Adrenal gland (tissue), 12 donors: ENCODE results near the gene RNF180. TPM values are rescaled to one million over a fixed set of nuclear protein-coding genes. Genes with fewer than 3 reads are reported as not detected.
A peak's percentile ranks its signal among the peaks of the same experiment; 100 is the strongest.

Experiments used
- DNase-seq, 7 donors: peaks; one replicate each; pipeline ENCODE4 v3.0.0-alpha.2; 2019 to 2020
- H3K27ac ChIP-seq, 5 donors: fragments of 200-600 bp; sonication (generic) in 4 of 5; 1 replicate in 3 of 5; 2 replicates in 2 of 5; pipeline versions ENCODE4 v1.5.1 to v1.8.0; 2016 to 2020; ENCODE audit warnings: mild to moderate bottlenecking in 1 of 5
- H3K27me3 ChIP-seq: fragments of 200-600 bp; 2 replicates; pipeline ENCODE4 v1.8.0; 2021
- H3K36me3 ChIP-seq, 2 donors: fragments of 200-600 bp; replicated peaks in 1 of 2; 1 replicate in 1 of 2; 2 replicates in 1 of 2; pipeline versions ENCODE4 v1.5.1 to v1.8.0; 2018 to 2022
- H3K4me1 ChIP-seq, 2 donors: fragments of 200-600 bp; replicated peaks in 1 of 2; 1 replicate in 1 of 2; 2 replicates in 1 of 2; pipeline versions ENCODE4 v1.5.1 to v1.8.0; 2018 to 2021
- H3K4me3 ChIP-seq, 4 donors: fragments of 200-600 bp; sonication (generic) in 3 of 4; one replicate each; pipeline ENCODE4 v1.5.1; 2016 to 2018
- H3K9me3 ChIP-seq, 3 donors: fragments of 200-600 bp; sonication (generic) in 1 of 3; replicated peaks in 1 of 3; 1 replicate in 2 of 3; 2 replicates in 1 of 3; pipeline versions ENCODE4 v1.5.1 to v1.8.0; 2016 to 2021
- CTCF ChIP-seq, 6 experiments: fragments of 450-650 bp in 4 of 6; fragments of 200-600 bp in 2 of 6; sonication (generic) in 1 of 6; IDR thresholded peaks; 1 replicate in 5 of 6; 2 replicates in 1 of 6; pipeline versions ENCODE4 v1.5.1 to v1.8.0; 2016 to 2021; ENCODE audit warnings: antibody characterized with exemption in 6 of 6, mild to moderate bottlenecking in 2 of 6, moderate library complexity in 1 of 6
- POLR2A ChIP-seq, 2 donors: fragments of 450-650 bp; IDR thresholded peaks; one replicate each; pipeline ENCODE4 v1.6.1; 2017; ENCODE audit warnings: antibody characterized with exemption in 2 of 2, mild to moderate bottlenecking in 2 of 2, moderate library complexity in 1 of 2
- WGBS, 4 donors: extraction: QIAGEN DNeasy Blood & Tissue Kit in 2 of 4; methylation state at CpG; one replicate each; pipeline versions ENCODE4 v1.1.5 to v1.1.7; 2013 to 2017; 5-methylcytosine and 5-hydroxymethylcytosine counted together
- intact Hi-C, 2 donors: fragments of 100-400 bp; cut with DNase I; formaldehyde crosslinking; loops; one replicate each; pipeline versions ENCODE4 v1.14.1 to v1.15.0; 2022 to 2023
- polyA plus RNA-seq, 3 donors: library from polyadenylated mRNA; stranded (reverse); fragments of 200-250 nt in 2 of 3; fragments of 350-450 nt in 1 of 3; fragmentation: Illumina TruSeq in 1 of 3; extraction: RNeasy Lipid Tissue Mini Kit (QIAGEN cat#74804) in 1 of 3; gene quantifications; one replicate each; pipeline ENCODE4 v1.2.3, GENCODE V29; 2013 to 2014
- total RNA-seq, 9 donors: library from RNA; depleted of rRNA in 4 of 9; stranded (reverse); fragments of >200 nt in 4 of 9; fragments of 120-200 nt in 1 of 9; fragmentation: NEBNext Ultra II Directional in 1 of 9; extraction: Animal tissue kit (Norgen Biotek cat#: 25700) in 1 of 9; gene quantifications; one replicate each; pipeline versions ENCODE4 v1.1.0 to v1.2.4, GENCODE V29; 2013 to 2023
- donor health status: healthy with polysubstance abuse.
- donor health status: Bipolar disorder and iron deficiency.
- donor health status: DM: yes; HTN: yes; CAD: no.
- donor health status: DM: no; HTN: no; CAD: no.
- donor health status: DM: no; HTN: no; CAD: no.
- donor health status: DM: yes; HTN: yes; CAD: no.

Gene RNF180
- total and polyA plus RNA-seq, 12 donors = 1.5 to 21.7 (median 9.2) TPM

- intact Hi-C loops = no loop called here
- TF ChIP-seq POLR2A (IDR thresholded peaks at IDR 0.05) (no peak), CTCF (IDR thresholded peaks at IDR 0.05) (no peak)
- no peaks in the 10 kb centered on the region for H3K4me1 ChIP-seq
Observed at GRCh38 chr5:64301566-64301965, 135.9 kb downstream of the RNF180 start.

GRCh38 chr5:64308135-64308534 lies 142.5 kb downstream of the RNF180 start:
- H3K9me3 ChIP-seq = no peaks in the 10 kb centered on the region
- DNase-seq = no peak
- 58 to 65% (median 60%) methylated on average over 1 of the region's 1 CpG for WGBS, 4 donors
- no peaks in the 10 kb centered on the region for H3K36me3 ChIP-seq
- TF ChIP-seq POLR2A (IDR thresholded peaks at IDR 0.05) (no peak), CTCF (IDR thresholded peaks at IDR 0.05) (no peak)
- intact Hi-C loops = no loop called here
- H3K27ac ChIP-seq = no peak overlapping the region
- H3K27me3 ChIP-seq = no peaks in the 10 kb centered on the region
- H3K4me1 ChIP-seq = no peaks in the 10 kb centered on the region
- no peak overlapping the region for H3K4me3 ChIP-seq

More at GRCh38 chr5:64301566-64301965, 135.9 kb downstream of the RNF180 start:
- no peaks in the 10 kb centered on the region for H3K9me3 ChIP-seq
- no peak for DNase-seq
- H3K36me3 ChIP-seq = no peaks in the 10 kb centered on the region
- no peaks in the 10 kb centered on the region for H3K27me3 ChIP-seq
- no peak overlapping the region for H3K27ac ChIP-seq
- H3K4me3 ChIP-seq = no peak overlapping the region

GRCh38 chr5:64312491-64312890 lies 146.8 kb downstream of the RNF180 start:
- no peaks in the 10 kb centered on the region for H3K27me3 ChIP-seq
- no peak for DNase-seq
- intact Hi-C loops = no loop called here
- no peak overlapping the region for H3K27ac ChIP-seq
- H3K9me3 ChIP-seq = no peaks in the 10 kb centered on the region
- no peaks in the 10 kb centered on the region for H3K36me3 ChIP-seq
- 82 to 87% (median 85%) methylated on average over 4 of the region's 4 CpGs for WGBS, 4 donors
- H3K4me3 ChIP-seq = no peak overlapping the region
- H3K4me1 ChIP-seq = peaks cover 0 to 3% of the 10 kb centered on the region in 2 donors
- TF ChIP-seq POLR2A (IDR thresholded peaks at IDR 0.05) (no peak), CTCF (IDR thresholded peaks at IDR 0.05) (no peak)

- Histone ChIP-seq H3K27me3 (no peaks in the 10 kb centered on the region), H3K27ac (no peak overlapping the region), H3K9me3 (no peaks in the 10 kb centered on the region), H3K36me3 (no peaks in the 10 kb centered on the region), H3K4me1 (peaks cover 0 to 3% of the 10 kb centered on the region in 2 donors), H3K4me3 (no peak overlapping the region)
- TF ChIP-seq POLR2A (IDR thresholded peaks at IDR 0.05) = no peak
- no peak for TF ChIP-seq CTCF (IDR thresholded peaks at IDR 0.05)
- WGBS, 4 donors = 57 to 76% (median 68%) methylated on average over 1 of the region's 1 CpG
- DNase-seq = peak in 3 of 7 donors; percentile 15 to 46 (median 21)
- intact Hi-C loops = no loop called here
Observed at GRCh38 chr5:64315778-64316177, 150.1 kb downstream of the RNF180 start.
